Endothelial cell of umbilical vein (primary cell): ENCODE measurements around the gene AMMECR1. TPM values are rescaled to one million over a fixed set of nuclear protein-coding genes. Genes with fewer than 3 reads are reported as not detected.

ENCODE experiments used
- BruUV-seq: library from RNA; stranded (reverse); fragments of 400-500 nt; replicated peaks from 2 replicates; lab custom pipeline; 2021; lab: Mats Ljungman, UMichigan
- CTCF ChIA-PET: fragments of 300-600, 350-600 bp; sonication (Branson Sonifier 250); formaldehyde crosslinking; loops from one replicate; lab custom pipeline; 2021; ENCODE audit warnings: antibody characterized with exemption, inconsistent platforms; lab: Charles Lee
- POLR2A ChIA-PET: fragments of 300-600, 350-600 bp; sonication (Branson Sonifier 250); formaldehyde crosslinking; loops from one replicate; lab custom pipeline; 2021; ENCODE audit warnings: antibody characterized with exemption, inconsistent platforms; lab: Charles Lee
- DNase-seq: peaks from one replicate; pipeline ENCODE4 v3.0.0-alpha.2; 2011; ENCODE audit warnings: low read depth, low spot score
- FAIRE-seq: peaks from 2 replicates; lab custom pipeline; 2011; peaks lifted over from hg19 to GRCh38; lab: Jason Lieb, UNC
- H2AFZ ChIP-seq: 2 replicates; pipeline ENCODE4 v1.6.0; 2012; ENCODE audit warnings: low read depth, low read length, control low read depth, inconsistent platforms
- H3K27ac ChIP-seq: 2 replicates; pipeline ENCODE4 v1.5.1; 2011; ENCODE audit warnings: low read depth, mild to moderate bottlenecking, control low read depth, low read length, moderate library complexity; ENCODE audit not compliant: insufficient read depth
- H3K27me3 ChIP-seq, 2 experiments: 2 replicates each; pipeline versions ENCODE4 v1.6.0 to v1.6.1; 2011; ENCODE audit warnings: low read length in 2 of 2, mixed read lengths in 1 of 2; ENCODE audit not compliant: control insufficient read depth in 2 of 2, insufficient read depth in 2 of 2
- H3K36me3 ChIP-seq, 2 experiments: 2 replicates in 1 of 2; 3 replicates in 1 of 2; pipeline ENCODE4 v1.5.1; 2011; ENCODE audit warnings: low read length in 2 of 2, mild to moderate bottlenecking in 1 of 2, moderate library complexity in 1 of 2; ENCODE audit not compliant: control insufficient read depth in 2 of 2, insufficient read depth in 2 of 2; ENCODE audit errors: extremely low read depth in 1 of 2
- H3K4me1 ChIP-seq: 3 replicates; pipeline ENCODE4 v1.5.1; 2011; ENCODE audit warnings: mild to moderate bottlenecking, low read length; ENCODE audit not compliant: control insufficient read depth, insufficient read depth; ENCODE audit errors: extremely low read depth
- H3K4me2 ChIP-seq: 2 replicates; pipeline ENCODE4 v1.6.1; 2011; ENCODE audit warnings: low read length, control low read depth, mixed read lengths; ENCODE audit not compliant: insufficient read depth
- H3K4me3 ChIP-seq, 3 experiments: fragments of 200-600 bp in 1 of 3; sonication (generic), shearing (Covaris generic) in 1 of 3; replicated peaks in 1 of 3; 2 replicates each; pipeline ENCODE4 v1.5.1; 2011 to 2016; ENCODE audit warnings: control low read depth in 3 of 3, low read length in 3 of 3, mild to moderate bottlenecking in 2 of 3, inconsistent platforms in 1 of 3, low read depth in 1 of 3, moderate library complexity in 1 of 3; ENCODE audit not compliant: insufficient read depth in 1 of 3
- H3K79me2 ChIP-seq: 2 replicates; pipeline ENCODE4 v1.6.0; 2012; ENCODE audit warnings: low read length, inconsistent platforms; ENCODE audit not compliant: control insufficient read depth, insufficient read depth
- H3K9ac ChIP-seq: replicated peaks from 2 replicates; pipeline ENCODE3; 2011; ENCODE audit warnings: low read length, control low read depth; ENCODE audit not compliant: insufficient read depth; ENCODE audit errors: extremely low read depth
- H3K9me1 ChIP-seq: replicated peaks from 3 replicates; pipeline ENCODE4 v1.6.0; 2011; ENCODE audit warnings: mild to moderate bottlenecking, low read length; ENCODE audit not compliant: control insufficient read depth, insufficient read depth; ENCODE audit errors: extremely low read depth
- H3K9me3 ChIP-seq: replicated peaks from 2 replicates; pipeline ENCODE4 v1.5.1; 2012; ENCODE audit warnings: low read length, inconsistent platforms; ENCODE audit not compliant: control insufficient read depth, insufficient read depth
- H4K20me1 ChIP-seq: replicated peaks from 2 replicates; pipeline ENCODE3; 2011; ENCODE audit warnings: mild to moderate bottlenecking, low read length; ENCODE audit not compliant: control insufficient read depth, insufficient read depth; ENCODE audit errors: extremely low read depth
- CTCF ChIP-seq, 2 donors: IDR thresholded peaks; 1 replicate in 1 of 2; 2 replicates in 1 of 2; pipeline ENCODE4 v1.5.1; 2011; ENCODE audit warnings: low read length in 2 of 2, mild to moderate bottlenecking in 2 of 2, moderate library complexity in 2 of 2, control low read depth in 1 of 2, inconsistent platforms in 1 of 2, low read depth in 1 of 2; ENCODE audit not compliant: insufficient read depth in 1 of 2; ENCODE audit errors: extremely low read depth in 1 of 2
- EZH2 ChIP-seq: IDR thresholded peaks from 2 replicates; pipeline ENCODE4 v1.6.1; 2012; ENCODE audit warnings: borderline replicate concordance, low read depth, mild to moderate bottlenecking, moderate library complexity, low read length, inconsistent platforms; ENCODE audit not compliant: severe bottlenecking
- FOS ChIP-seq: IDR thresholded peaks from 2 replicates; pipeline ENCODE4 v1.6.1; 2011; ENCODE audit warnings: mild to moderate bottlenecking, low read length, moderate library complexity, borderline replicate concordance; ENCODE audit not compliant: insufficient read depth
- GATA2 ChIP-seq: IDR thresholded peaks from 2 replicates; pipeline ENCODE4 v1.7.0; 2011; ENCODE audit warnings: low read depth, mild to moderate bottlenecking, moderate library complexity, mixed read lengths, low read length; ENCODE audit not compliant: insufficient read length, insufficient read depth
- JUN ChIP-seq: IDR thresholded peaks from 2 replicates; pipeline ENCODE4 v1.6.1; 2011; ENCODE audit warnings: borderline replicate concordance, low read depth; ENCODE audit not compliant: insufficient read length, insufficient read depth
- MYC ChIP-seq: IDR thresholded peaks from one replicate; pipeline ENCODE4 v1.6.1; 2011; ENCODE audit warnings: mild to moderate bottlenecking, low read depth, low read length
- POLR2A ChIP-seq: IDR thresholded peaks from 2 replicates; pipeline ENCODE4 v1.6.1; 2012; ENCODE audit warnings: low read depth, mild to moderate bottlenecking, control low read depth, low read length
- POLR2AphosphoS5 ChIP-seq: IDR thresholded peaks from 2 replicates; pipeline ENCODE4 v1.6.1; 2012; ENCODE audit warnings: low read depth, mild to moderate bottlenecking, control low read depth, low read length, moderate library complexity; ENCODE audit not compliant: insufficient read depth
- dilution Hi-C: fragments of 300-500 bp; cut with MboI; formaldehyde crosslinking; loops from one replicate; pipeline ENCODE4 v1.15.0; 2019; ENCODE audit warnings: low sequenced_read_pairs; ENCODE audit not compliant: extremely low pct_ligation_motif_present
- intact Hi-C: fragments of 100-400 bp; cut with micrococcal nuclease; formaldehyde crosslinking; loops from one replicate; pipeline ENCODE4 v1.10.0; 2022
- polyA plus RNA-seq, 4 experiments: library from polyadenylated mRNA; depleted of rRNA in 3 of 4; stranded (reverse) in 3 of 4; unstranded in 1 of 4; fragments of >200 nt; gene quantifications; 2 replicates each; pipeline versions ENCODE4 v1.2.1 to v1.2.3, GENCODE V29; 2011 to 2012; ENCODE audit warnings: missing spikeins in 1 of 4
- total RNA-seq: library from RNA; stranded (reverse); gene quantifications from 2 replicates; pipeline ENCODE4 v1.2.3, GENCODE V29; 2021
- TF ChIP-seq, protein P1 (sequence below): IDR thresholded peaks from 2 replicates; pipeline ENCODE4 v1.6.1; 2011; ENCODE audit not compliant: insufficient read depth, insufficient read length

Gene AMMECR1
- total and polyA plus RNA-seq, 2 donors (not counting 3 experiments of a cell fraction or from before 2014, with no cell fraction given): 3.6 to 6.9 TPM

GRCh38 chrX:110161361-110161686, 156.6 kb downstream of the AMMECR1 start:
- POLR2A ChIA-PET: no interaction called here

More at GRCh38 chrX:110161361-110161686, 156.6 kb downstream of the AMMECR1 start:
- H3K27ac ChIP-seq: peak overlapping the region; percentile 28
- BruUV-seq: no TSS peak
- H3K36me3 ChIP-seq: no peaks in the 10 kb centered on the region
- H3K79me2 ChIP-seq: no peaks in the 10 kb centered on the region
- no peaks in the 10 kb centered on the region for H4K20me1 ChIP-seq
- H3K4me2 ChIP-seq: no peak overlapping the region
- FAIRE-seq: no peak
- H3K27me3 ChIP-seq: no peaks in the 10 kb centered on the region
- no peaks in the 10 kb centered on the region for H3K9me1 ChIP-seq
- TF ChIP-seq, protein P1, sequence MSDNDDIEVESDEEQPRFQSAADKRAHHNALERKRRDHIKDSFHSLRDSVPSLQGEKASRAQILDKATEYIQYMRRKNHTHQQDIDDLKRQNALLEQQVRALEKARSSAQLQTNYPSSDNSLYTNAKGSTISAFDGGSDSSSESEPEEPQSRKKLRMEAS: no peak
- TF ChIP-seq POLR2A: no peak
- no peak for TF ChIP-seq EZH2
- no peak for TF ChIP-seq FOS
- TF ChIP-seq MYC: no peak
- no peak for TF ChIP-seq CTCF (IDR thresholded peaks at IDR 0.05; ENCODE audit: extremely low read depth in 1 of 2, insufficient read depth in 1 of 2, low read depth in 1 of 2, low read length in 2 of 2)
- TF ChIP-seq GATA2: no peak
- TF ChIP-seq JUN: no peak
- TF ChIP-seq POLR2AphosphoS5: no peak
- H3K9ac ChIP-seq: no peak overlapping the region
- DNase-seq: no peak
- dilution Hi-C loops: no loop called here
- H3K4me1 ChIP-seq: peaks cover 10% of the 10 kb centered on the region
- H3K9me3 ChIP-seq: no peaks in the 10 kb centered on the region
- CTCF ChIA-PET: interaction anchor here (0.7 to 10.2 kb wide), 19 partner anchors 12 to 262 kb away, joined by 3 to 286 read pairs (median 6); no protein-coding TSS in a partner anchor
- intact Hi-C loops: loop anchor here (2.0 kb wide), 1 partner anchor 155 kb away; no protein-coding TSS in a partner anchor
- H3K4me3 ChIP-seq: no peak overlapping the region
- no peak overlapping the region for H2AFZ ChIP-seq
